ENCODE results near the gene RMC1.
"Not testable (repeated sequence)": the region's sequence is repeated elsewhere in the genome, so short reads cannot be mapped to it uniquely, and the experiment has no call there.

Gene RMC1

GRCh38 chr18:23503038-23503962 is at the start of gene RMC1:
TSS of gene RMC1 (plus strand) at chr18:23503511. CDS start at chr18:23503619, 108 bp downstream.
- peak; percentile 73 to 78 for DNase-seq (ENCODE audit: low read depth in 2 of 2)

DNA sequence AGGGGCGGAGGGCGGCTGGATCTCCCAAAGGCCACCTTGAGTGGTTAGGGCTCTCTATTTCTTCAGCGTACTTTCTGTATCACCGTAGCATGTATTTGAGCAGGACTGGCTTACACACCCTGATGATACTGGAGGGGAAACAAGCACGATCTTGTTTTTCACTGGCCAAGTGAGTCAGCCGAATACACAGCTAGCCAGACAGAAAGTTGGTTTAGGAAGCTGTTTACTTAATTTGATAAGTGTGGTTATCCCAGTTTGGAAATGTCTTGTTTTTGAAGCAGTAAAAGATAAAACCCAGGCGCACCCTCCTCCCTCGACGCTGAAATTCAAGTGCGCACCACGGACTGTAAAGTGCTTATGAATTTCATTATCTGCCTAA is 49.6 kb upstream of the RMC1 start:
- no peak for DNase-seq (ENCODE audit: low read depth in 2 of 2)

DNA sequence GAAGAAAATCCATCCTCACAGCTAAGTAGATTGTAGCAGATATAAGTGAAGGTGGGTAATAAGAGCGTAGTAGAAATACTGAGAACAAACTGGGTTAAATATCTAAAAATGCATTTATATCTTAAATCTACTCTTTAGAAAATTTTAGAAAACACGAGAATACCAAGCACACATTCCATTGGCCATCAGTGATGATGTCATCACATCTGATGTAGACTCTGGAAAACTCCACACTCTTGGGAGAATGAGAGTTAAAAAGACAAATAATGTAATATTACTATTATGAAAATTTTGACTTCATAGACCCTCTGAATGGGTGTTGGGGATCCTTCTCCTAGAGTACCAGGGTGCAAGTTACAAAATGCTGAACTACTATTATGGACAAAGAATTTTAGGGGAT is 46.5 kb upstream of the RMC1 start:
- DNase-seq (ENCODE audit: low read depth in 2 of 2), result no peak

GRCh38 chr18:23458830-23459529 is 44.3 kb upstream of the RMC1 start:
- no peak for DNase-seq (ENCODE audit: low read depth in 2 of 2)

- no peak for DNase-seq (ENCODE audit: low read depth in 2 of 2)
Observed at GRCh38 chr18:23459530-23459921, 43.8 kb upstream of the RMC1 start.

GRCh38 chr18:23460285-23461273 is 42.7 kb upstream of the RMC1 start:
- no peak for DNase-seq (ENCODE audit: low read depth in 2 of 2)

- no peak for DNase-seq (ENCODE audit: low read depth in 2 of 2)
Observed at GRCh38 chr18:23462876-23463275, 40.4 kb upstream of the RMC1 start.

- no peak for DNase-seq (ENCODE audit: low read depth in 2 of 2)
Observed at GRCh38 chr18:23468753-23469459, 34.4 kb upstream of the RMC1 start.

GRCh38 chr18:23470620-23471387 is 32.5 kb upstream of the RMC1 start:
- no peak for DNase-seq (ENCODE audit: low read depth in 2 of 2)

- no peak for DNase-seq (ENCODE audit: low read depth in 2 of 2)
Observed at GRCh38 chr18:23471486-23471885, 31.8 kb upstream of the RMC1 start.

GRCh38 chr18:23479829-23480505 is 23.3 kb upstream of the RMC1 start:
- no peak for DNase-seq (ENCODE audit: low read depth in 2 of 2)

DNA sequence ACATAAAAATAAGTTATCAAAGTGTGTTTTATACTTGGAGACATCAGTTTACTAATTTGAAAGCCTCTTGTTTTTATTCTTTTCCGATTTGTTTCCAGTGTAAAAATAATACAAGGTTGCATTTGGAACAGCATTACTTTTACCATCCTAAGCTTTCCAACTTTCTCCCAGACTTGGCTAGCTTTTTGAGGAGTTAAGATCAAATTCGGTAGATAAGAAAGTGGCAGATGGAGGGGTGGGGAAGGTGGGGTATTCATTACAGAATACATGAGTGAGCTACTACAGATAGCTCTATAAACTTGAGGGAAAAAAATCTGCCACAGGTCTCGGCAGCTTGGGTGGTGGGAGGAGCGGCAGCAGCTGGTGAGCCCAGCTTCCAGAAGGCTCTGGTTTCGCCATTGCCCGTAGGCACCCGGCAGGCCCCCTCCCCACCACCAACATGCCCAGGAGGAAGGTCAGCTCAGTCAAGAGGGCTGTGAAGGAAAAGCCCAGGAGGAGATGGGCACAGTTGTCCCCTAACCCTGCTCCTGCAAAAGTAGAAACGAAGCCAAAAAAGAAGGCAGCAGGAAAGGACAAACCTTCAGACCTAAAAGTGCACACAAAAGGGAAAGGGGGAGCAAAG is 18.6 kb upstream of the RMC1 start:
- no peak for DNase-seq (ENCODE audit: low read depth in 2 of 2)

- no peak for DNase-seq (ENCODE audit: low read depth in 2 of 2)
Observed at GRCh38 chr18:23485386-23485785, 17.9 kb upstream of the RMC1 start.

DNA sequence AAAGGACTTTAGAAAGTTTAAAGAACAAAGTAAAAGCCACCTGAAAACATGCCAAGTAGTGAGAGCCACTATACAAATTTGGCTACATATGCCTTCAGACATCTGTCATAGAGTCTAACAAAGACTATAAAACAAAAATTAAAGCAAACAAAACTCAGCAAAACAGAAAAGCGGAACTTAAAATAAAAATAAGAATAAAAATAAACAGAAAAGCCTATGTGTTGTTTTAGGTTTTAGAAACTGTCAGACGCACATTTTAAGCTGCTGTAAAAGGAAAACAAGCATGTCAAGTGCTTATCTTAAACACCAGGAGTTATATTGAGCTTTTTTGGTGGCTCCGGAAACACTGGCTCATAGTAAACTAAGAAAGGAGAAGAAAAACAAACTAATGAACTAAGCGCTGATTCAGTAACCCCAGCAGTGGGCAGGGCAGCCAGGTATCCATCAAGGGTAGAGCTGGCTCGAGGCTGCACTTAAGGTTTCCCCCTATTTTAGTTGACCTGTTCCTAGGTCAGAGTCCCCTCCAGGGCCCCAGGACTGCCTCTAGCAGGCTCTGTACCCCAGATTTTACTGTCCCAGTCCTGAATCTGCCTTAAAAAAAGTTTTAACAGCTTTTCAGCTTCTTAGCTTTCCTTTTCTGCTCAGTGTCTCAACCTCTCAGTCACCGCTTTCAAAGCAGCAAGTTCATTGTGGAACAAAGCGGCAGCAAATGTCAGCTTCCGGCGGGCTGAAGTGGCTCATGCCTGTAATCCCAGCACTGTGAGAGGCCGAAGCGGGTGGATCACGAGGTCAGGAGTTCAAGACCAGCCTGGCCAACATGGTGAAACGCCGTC is 15.4 kb upstream of the RMC1 start:
- DNase-seq (ENCODE audit: low read depth in 2 of 2), result no peak

DNA sequence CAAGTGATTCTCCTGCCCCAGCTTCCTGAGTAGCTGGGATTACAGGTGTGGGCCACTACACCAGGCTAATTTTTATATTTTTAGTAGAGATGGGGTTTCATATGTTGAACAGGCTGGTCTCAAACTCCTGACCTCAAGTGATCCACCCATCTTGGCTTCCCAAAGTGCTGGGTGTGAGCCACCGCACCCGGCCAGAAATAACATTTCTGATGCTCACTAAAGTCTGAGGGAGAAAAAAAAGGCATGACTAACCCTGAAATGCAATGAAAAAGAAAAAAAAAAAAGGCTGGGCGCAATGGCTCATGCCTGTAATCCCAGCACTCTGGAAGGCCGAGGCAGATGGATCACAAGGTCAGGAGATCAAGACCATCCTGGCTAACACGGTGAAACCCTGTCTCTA is 13.7 kb upstream of the RMC1 start:
- DNase-seq (ENCODE audit: low read depth in 2 of 2), result not testable (repeated sequence)

DNA sequence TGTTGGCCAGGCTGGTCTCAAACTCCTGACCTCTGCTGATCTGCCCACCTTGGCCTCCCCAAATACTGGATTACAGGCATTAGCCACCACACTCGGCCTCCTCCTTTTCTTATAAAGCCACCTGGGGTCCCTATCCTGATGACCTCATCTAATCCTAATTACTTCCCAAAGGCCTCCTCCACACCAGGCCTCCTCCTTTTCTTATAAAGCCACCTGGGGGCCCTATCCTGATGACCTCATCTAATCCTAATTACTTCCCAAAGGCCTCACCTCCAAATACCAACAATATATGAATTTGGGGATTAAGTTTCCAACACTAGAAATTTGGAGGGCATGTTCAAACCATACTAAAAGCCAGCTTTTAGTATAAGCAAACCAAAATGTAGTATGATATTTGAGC is 9.7 kb upstream of the RMC1 start:
- DNase-seq (ENCODE audit: low read depth in 2 of 2), result no peak

- no peak for DNase-seq (ENCODE audit: low read depth in 2 of 2)
Observed at GRCh38 chr18:23494992-23495391, 8.3 kb upstream of the RMC1 start.

- DNase-seq (ENCODE audit: low read depth in 2 of 2), result no peak
Observed at GRCh38 chr18:23495723-23496440, 7.4 kb upstream of the RMC1 start.
